ENCODE data around the gene CALCOCO1. TPM values are rescaled to one million over a fixed set of nuclear protein-coding genes. Genes with fewer than 3 reads are reported as not detected.
A peak's percentile ranks its signal among the peaks of the same experiment; 100 is the strongest.

Gene CALCOCO1
- total RNA-seq, 1 experiment from 2014 or later: 48.0 TPM

DNA sequence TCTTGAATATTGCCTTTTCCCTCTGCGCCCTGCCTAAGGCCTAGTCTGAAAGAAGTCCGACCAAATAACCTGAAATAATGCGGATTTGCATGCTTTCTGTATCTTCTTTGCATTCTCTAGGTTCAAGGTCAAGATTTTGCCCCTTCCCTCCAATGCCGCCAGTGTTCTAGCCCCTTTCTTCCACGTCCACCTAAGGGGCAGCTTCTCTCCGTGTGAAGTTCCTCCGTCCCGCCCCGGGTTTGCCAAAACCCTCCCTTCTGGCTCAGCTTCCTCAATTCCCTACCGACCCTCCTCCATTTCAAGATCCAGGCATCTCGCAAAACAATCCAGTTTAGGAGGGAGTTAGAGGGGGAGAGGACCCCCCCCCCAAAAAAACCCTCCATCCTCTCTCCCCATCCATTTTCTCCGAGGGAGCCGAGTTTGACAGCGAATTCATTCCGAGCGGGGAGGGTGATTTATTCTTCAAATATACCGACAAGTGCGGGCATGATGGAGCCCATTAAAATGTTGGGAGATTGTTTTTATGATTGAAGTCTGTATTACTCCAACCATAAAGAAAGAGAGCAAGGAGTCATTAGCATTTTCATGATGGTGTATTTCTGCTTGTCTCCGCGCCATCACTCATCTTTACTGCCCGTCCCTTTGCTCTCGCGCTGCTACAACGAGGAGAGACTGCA is 30.5 kb downstream of the CALCOCO1 start:
- ATAC-seq: no peak
- ChIA-PET CTCF (interaction anchor here (0.6 kb wide), 1 partner anchor 150 kb away, joined by 7 read pairs; no protein-coding TSS in a partner anchor), POLR2A (no interaction called here)
- H3K4me3 ChIP-seq (ENCODE audit: low read depth in 2 of 2, low read length in 2 of 2): peak overlapping the region in 1 of 2 experiments; percentile 8; a peak in 1 of 4 replicates
- peaks cover 10% of the 10 kb centered on the region for H3K27me3 ChIP-seq (ENCODE audit: control insufficient read depth, insufficient read depth, low read length)
- TF ChIP-seq SIN3A (IDR thresholded peaks at IDR 0.05; ENCODE audit: borderline replicate concordance, insufficient read depth, low read depth, low read length) (no peak), REST (IDR thresholded peaks at IDR 0.05; ENCODE audit: insufficient read depth in 1 of 2, low read depth in 2 of 2, low read length in 1 of 2) (no peak), TCF7L2 (IDR thresholded peaks at IDR 0.05; ENCODE audit: low read depth, low read length) (no peak), POLR2AphosphoS5 (IDR thresholded peaks at IDR 0.05; ENCODE audit: low read depth, low read length) (no peak)
- TF ChIP-seq, protein P1, sequence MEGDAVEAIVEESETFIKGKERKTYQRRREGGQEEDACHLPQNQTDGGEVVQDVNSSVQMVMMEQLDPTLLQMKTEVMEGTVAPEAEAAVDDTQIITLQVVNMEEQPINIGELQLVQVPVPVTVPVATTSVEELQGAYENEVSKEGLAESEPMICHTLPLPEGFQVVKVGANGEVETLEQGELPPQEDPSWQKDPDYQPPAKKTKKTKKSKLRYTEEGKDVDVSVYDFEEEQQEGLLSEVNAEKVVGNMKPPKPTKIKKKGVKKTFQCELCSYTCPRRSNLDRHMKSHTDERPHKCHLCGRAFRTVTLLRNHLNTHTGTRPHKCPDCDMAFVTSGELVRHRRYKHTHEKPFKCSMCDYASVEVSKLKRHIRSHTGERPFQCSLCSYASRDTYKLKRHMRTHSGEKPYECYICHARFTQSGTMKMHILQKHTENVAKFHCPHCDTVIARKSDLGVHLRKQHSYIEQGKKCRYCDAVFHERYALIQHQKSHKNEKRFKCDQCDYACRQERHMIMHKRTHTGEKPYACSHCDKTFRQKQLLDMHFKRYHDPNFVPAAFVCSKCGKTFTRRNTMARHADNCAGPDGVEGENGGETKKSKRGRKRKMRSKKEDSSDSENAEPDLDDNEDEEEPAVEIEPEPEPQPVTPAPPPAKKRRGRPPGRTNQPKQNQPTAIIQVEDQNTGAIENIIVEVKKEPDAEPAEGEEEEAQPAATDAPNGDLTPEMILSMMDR (IDR thresholded peaks at IDR 0.05): no peak
- no peaks in the 10 kb centered on the region for H3K36me3 ChIP-seq (ENCODE audit: control insufficient read depth, insufficient read depth, low read length)
- no TSS peak for BruUV-seq (replicated peaks)
- H3K4me1 ChIP-seq (ENCODE audit: control insufficient read depth, insufficient read depth, low read length): peaks cover 4% of the 10 kb centered on the region; the same call in 1 of the 2 replicates
- in situ Hi-C loops (cut with HindIII; ENCODE audit: low pct_unique_long_range_greater_than_20kb, low sequenced_read_pairs): no loop called here
- intact Hi-C loops (cut with micrococcal nuclease; ENCODE audit: unreplicated experiment): no loop called here
- H3K27ac ChIP-seq (ENCODE audit: low read length): no peak overlapping the region
- no peak for DNase-seq (ENCODE audit: low read depth, low spot score)
- no peaks in the 10 kb centered on the region for H3K9me3 ChIP-seq (ENCODE audit: control insufficient read depth, insufficient read depth, low read depth, low read length)

GRCh38 chr12:53696285-53696654 is 31.0 kb downstream of the CALCOCO1 start:
- no peak for TF ChIP-seq POLR2AphosphoS5 (IDR thresholded peaks at IDR 0.05; ENCODE audit: low read depth, low read length)
- no peak for TF ChIP-seq TCF7L2 (IDR thresholded peaks at IDR 0.05; ENCODE audit: low read depth, low read length)
- TF ChIP-seq, protein P1 (IDR thresholded peaks at IDR 0.05): no peak
- no peak for TF ChIP-seq REST (IDR thresholded peaks at IDR 0.05; ENCODE audit: insufficient read depth in 1 of 2, low read depth in 2 of 2, low read length in 1 of 2)
- TF ChIP-seq SIN3A (IDR thresholded peaks at IDR 0.05; ENCODE audit: borderline replicate concordance, insufficient read depth, low read depth, low read length): no peak
- no TSS peak for BruUV-seq (replicated peaks)
- Histone ChIP-seq H3K36me3 (ENCODE audit: control insufficient read depth, insufficient read depth, low read length) (no peaks in the 10 kb centered on the region), H3K27ac (ENCODE audit: low read length) (no peak overlapping the region), H3K4me1 (ENCODE audit: control insufficient read depth, insufficient read depth, low read length) (peaks cover 4% of the 10 kb centered on the region; the same call in 1 of the 2 replicates), H3K9me3 (ENCODE audit: control insufficient read depth, insufficient read depth, low read depth, low read length) (no peaks in the 10 kb centered on the region), H3K4me3 (ENCODE audit: low read depth in 2 of 2, low read length in 2 of 2) (peak overlapping the region in 1 of 2 experiments; percentile 29; a peak in 2 of 4 replicates), H3K27me3 (ENCODE audit: control insufficient read depth, insufficient read depth, low read length) (peaks cover 10% of the 10 kb centered on the region)
- POLR2A ChIA-PET: no interaction called here
- ATAC-seq (peak; percentile 92), DNase-seq (ENCODE audit: low read depth, low spot score) (no peak)
- CTCF ChIA-PET: interaction anchor here (0.6 kb wide), 1 partner anchor 150 kb away, joined by 7 read pairs; no protein-coding TSS in a partner anchor
- intact Hi-C loops (cut with micrococcal nuclease; ENCODE audit: unreplicated experiment) (no loop called here), in situ Hi-C loops (cut with HindIII; ENCODE audit: low pct_unique_long_range_greater_than_20kb, low sequenced_read_pairs) (no loop called here)
